Stimulated activated CD8-positive, alpha-beta memory T cell treated with anti-CD3 and anti-CD28 coated beads, Interleukin-7, amount 100 ng/mL, for 48 hours (primary cell): ENCODE data around the gene ANKRD53.
"Not testable (repeated sequence)": the region's sequence is repeated elsewhere in the genome, so short reads cannot be mapped to it uniquely, and the experiment has no call there.

Source experiments
- DNase-seq, 2 donors: peaks; one replicate each; pipeline ENCODE4 v3.0.0-alpha.2; 2020; ENCODE audit warnings: low read depth in 1 of 2; ENCODE audit errors: extremely low read depth in 1 of 2

Gene ANKRD53

DNA sequence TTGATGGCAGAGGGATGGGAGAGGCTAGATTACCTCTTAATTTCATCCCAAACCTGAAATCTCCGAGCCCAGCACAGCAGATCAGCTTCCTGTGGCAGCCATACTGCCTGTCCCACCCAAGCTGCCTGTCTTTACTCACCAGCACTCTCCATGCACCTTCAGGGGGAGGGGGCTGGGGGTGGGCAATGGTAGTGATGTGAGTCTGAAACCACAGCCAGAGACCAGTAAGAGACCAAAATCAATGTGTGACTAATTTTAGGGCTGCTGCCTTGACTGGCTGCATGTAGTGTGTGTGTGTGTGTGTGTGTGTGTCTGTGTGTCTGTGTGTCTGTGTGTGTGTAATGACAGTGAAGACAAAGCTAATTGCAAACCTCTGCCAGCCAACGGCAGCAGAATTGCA, 27.9 kb downstream of the ANKRD53 start:
- no peak for DNase-seq

- DNase-seq = no peak
Measured at GRCh38 chr2:71006955-71007799, 28.7 kb downstream of the ANKRD53 start.

DNA sequence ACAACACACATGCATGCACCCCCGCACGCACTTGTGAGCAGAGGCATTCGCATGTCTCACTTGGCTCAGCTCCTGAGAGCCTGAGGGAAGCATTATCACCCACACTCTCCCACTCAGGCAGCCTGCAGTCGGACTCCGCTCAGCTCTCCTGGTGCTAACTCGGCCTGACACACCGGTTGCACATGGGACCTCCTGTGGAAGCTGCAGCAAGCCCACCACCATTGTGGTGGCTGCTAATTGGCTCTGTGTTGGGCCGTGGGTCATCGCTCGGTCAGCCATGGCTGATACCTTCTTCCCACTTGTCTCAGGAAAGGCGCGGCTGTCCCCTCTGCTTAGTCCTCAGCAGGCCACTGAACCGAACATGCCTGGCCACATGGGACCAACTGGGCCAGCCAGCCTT, 29.9 kb downstream of the ANKRD53 start:
- DNase-seq = no peak

DNA sequence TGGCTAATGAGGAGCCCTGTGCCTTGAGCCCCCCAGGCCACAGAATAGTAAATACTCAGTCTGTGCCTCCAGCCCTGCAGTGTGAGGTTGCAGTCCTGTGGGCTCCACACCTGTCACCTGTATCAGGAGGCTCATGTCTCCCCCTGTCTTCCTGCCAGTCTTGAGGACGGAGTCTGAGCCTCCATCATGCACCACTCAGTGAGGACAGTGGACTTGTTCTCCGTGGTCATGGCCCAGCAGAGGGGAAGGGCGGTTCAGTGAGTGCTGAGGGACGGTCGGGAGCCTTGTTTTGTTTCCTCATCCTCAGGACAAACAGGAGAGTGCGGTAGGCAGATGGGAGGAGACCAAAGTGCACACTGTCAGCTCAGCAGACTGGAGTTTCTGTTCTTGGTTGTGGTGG, 33.4 kb downstream of the ANKRD53 start:
- not testable (repeated sequence) for DNase-seq

DNA sequence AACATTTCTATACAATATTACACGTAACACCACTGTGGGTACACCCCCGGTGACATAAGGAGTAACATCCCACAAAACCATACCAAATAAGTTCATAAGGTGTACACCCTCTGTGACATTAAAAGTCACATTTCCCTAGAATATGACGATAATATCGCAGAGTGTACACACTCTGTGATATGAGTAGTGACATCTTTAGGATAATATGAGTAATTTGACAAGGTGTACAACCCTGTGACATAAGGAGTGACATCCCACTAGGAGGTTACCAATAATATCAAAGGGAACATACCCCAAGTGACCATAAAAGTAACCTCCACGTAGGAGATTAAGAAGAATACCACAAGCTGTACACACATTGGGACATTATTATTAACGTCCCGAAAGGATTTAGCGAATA, 40.2 kb downstream of the ANKRD53 start:
- DNase-seq = no peak

- DNase-seq = not testable (repeated sequence)
Measured at GRCh38 chr2:71019989-71020388, 41.6 kb downstream of the ANKRD53 start.

- not testable (repeated sequence) for DNase-seq
Measured at GRCh38 chr2:71021394-71021793, 43.0 kb downstream of the ANKRD53 start.

DNA sequence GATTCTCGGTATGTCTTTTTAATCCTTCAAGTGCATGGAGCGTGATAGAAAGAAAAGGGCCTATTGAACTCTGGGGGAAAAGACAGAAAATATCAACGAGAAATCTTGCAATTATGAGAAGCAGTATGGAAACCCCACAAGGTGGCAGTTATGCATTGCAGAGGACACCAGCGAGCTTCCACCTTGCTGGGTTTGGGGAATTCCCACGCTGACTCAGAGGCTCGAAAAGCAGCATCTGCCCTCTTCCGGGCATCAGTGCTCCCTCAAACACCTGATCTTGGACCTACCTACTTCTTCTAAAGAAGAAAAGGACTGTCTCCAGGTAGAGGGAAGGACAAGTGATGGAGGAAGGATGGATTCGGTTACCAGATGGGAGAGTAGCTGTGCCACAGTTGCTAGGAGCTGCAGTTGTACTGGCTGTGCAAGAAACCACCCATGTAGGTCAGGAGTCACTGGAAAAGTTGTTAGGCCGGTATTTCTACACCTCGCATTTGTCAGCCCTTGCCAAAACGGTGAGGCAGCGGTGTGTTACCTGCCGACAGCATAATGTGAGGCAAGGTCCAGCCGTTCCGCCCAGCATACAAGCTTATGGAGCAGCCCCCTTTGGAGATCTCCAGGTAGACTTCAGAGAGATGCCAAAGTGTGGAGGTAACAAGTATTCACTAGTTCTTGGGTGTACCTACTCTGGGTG, 45.3 kb downstream of the ANKRD53 start:
- peak; percentile 30 to 64 for DNase-seq
